GM19328 (cell line): ENCODE data around the gene RHBDF2.
"Not testable (repeated sequence)": the region's sequence is repeated elsewhere in the genome, so short reads cannot be mapped to it uniquely, and the experiment has no call there.

Source experiments
- ATAC-seq: cut with Tn5 transposase; IDR thresholded peaks from one replicate; pipeline ENCODE4 v1.9.1; 2021; ENCODE audit warnings: mild to moderate bottlenecking, moderate library complexity; ENCODE audit not compliant: unreplicated experiment

Gene RHBDF2

DNA sequence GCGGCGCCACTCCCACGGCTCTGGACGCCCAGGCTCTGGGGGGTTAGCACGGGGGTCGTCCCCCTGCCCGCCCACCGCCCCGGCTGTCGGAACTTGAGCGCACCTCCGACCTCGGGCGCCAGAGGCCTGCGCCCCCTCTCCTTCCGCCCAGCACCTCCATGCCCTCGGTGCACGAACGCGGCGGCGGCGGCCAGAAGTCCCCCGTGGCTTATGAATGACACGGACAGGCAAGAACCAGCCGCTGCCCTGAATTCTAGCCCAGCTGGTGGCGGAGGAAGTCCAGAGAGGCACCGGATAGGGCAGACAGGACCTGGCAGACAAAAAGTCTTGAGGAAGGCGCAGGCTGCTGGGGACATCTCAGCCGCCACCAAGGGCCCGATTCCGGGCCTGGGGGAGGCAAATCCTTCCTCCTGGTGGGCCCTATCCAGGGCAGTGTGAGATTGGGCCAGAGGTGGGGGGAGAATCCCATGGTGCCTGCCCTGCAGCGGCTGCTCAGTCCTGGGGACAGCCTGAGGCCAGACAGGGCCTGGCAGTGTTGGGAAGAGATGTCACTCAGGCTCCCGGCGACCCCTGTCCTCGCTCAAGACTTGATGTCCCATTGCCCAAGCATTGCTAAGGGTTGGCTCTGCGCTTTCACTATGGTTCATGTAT is 37.2 kb upstream of the RHBDF2 start:
- ATAC-seq, result no peak

DNA sequence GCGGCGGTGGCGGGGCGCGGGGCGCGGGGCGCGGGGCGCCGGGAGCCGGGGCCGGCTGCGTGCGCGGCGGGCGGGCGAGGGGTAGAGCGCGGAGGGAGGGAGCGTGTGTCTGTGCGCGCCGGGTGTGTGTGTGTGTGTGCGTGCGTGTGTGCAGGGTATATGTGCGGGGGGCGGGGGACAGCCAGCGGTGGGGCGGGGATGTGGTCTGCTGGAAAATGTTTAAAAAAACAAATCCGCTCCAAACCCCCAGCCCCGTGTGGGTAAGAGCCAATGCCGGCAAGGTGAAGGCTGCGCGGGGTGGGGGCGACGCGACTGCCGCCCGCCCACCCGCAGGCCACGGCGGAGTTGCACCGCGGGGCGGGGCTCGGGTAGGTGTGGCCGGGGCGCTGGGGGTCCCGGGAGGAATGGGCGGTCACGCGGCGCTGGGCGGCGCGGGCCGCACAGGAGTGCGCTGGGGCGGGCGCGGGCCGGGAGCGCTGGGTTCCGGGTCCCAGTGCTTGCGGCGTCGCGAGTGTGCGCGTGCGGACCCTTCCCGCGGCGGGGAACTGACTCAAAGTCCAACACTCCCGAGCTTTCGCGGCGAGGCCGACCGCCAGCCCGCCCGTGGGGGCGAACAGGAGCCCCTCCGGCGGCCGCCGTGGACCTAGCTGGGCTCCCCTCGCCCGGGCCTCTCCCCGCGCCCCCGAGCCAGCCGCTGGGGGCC is 36.5 kb upstream of the RHBDF2 start, which contains the start of gene CYGB:
TSS of gene CYGB (minus strand) at position 132 of the 703 bp plus-strand sequence. CDS start 167 bp downstream, outside the sequence.
- no peak for ATAC-seq

DNA sequence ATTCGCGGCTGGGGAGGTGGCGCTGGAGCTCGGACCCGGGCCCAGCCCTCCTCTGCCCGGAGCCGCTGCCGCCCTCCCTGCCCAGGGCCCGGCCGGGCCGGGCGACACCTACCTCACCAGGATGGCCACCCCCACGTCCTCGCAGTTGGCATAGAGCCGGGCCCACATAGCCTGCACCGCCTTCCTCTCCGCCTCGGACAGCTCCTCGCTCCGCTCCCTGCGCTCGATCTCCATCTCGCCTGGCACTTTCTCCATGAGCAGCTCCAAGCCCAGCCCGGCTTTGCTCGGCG is 36.0 kb upstream of the RHBDF2 start:
- ATAC-seq, result no peak

DNA sequence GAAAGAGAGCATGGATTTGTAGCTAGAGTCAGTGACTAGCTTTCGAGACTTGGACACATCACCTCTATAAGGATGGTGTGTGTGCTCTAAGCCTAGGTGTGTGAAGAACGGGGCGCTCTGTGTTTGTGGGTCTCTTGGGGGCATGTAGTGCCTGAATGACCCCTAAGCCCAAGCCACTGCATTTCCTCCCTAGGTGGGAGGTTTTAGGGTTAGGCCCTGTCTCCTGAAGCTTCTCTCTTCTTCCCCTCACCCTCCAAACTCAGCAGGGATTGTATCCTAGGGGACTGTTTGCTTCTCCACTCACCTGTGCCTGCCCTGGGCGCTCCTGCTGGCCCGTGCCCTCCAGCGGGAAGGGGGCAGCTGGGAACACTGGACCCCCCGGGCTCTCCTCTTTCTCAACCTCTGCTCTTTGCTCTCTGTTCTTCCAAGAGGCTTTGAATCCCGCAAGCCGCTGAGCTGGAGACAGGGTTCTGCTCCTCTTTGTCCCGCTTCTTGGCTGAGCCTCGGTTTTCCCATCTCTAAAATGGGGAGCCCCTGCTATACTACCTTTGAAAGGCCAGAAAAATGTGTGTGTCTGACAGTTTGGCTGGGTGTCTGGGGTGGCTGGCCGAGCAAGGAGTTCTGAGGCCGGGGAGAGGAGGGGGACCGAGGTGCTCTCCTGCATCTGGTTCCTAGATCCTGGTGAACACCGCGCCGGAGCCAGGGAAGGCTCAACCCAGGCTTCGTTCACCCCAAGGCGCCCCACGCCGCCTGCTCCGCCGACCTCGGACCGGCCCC is 35.5 kb upstream of the RHBDF2 start:
- no peak for ATAC-seq

DNA sequence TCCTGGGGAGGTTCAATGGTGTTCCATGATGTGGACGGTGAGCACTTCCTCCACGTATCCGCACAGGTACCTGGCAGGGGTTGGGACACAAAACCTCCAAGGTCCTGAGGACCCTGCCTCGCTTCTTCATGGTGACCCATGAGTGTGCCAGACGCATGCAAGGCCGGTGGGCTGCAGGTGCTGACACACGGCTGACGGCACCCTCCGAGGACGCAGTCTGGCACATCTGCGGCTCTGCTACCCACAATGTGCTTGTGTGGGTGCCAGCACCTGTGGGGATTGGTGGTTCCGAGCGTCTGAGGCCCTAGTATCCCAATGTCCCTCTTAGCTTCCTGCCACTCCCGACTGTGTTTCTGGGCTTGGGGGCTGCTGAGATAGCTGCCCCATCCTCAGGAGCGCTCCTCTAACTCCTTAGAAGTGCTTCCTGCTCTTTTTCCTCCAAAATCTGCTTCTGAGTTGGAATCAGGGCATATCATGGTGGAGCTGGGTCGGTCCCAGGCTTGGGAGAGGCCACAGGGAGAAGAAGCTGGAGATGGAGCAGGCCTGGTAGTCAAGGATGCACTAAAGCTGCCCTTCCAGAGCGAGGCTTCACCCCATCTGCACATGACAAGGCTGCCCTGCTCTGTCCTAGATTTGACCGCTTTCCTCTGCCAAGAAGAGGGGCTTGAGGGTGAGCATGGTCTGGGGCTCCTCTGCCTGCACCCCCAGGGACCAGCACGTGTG is 34.7 kb upstream of the RHBDF2 start:
- no peak for ATAC-seq

DNA sequence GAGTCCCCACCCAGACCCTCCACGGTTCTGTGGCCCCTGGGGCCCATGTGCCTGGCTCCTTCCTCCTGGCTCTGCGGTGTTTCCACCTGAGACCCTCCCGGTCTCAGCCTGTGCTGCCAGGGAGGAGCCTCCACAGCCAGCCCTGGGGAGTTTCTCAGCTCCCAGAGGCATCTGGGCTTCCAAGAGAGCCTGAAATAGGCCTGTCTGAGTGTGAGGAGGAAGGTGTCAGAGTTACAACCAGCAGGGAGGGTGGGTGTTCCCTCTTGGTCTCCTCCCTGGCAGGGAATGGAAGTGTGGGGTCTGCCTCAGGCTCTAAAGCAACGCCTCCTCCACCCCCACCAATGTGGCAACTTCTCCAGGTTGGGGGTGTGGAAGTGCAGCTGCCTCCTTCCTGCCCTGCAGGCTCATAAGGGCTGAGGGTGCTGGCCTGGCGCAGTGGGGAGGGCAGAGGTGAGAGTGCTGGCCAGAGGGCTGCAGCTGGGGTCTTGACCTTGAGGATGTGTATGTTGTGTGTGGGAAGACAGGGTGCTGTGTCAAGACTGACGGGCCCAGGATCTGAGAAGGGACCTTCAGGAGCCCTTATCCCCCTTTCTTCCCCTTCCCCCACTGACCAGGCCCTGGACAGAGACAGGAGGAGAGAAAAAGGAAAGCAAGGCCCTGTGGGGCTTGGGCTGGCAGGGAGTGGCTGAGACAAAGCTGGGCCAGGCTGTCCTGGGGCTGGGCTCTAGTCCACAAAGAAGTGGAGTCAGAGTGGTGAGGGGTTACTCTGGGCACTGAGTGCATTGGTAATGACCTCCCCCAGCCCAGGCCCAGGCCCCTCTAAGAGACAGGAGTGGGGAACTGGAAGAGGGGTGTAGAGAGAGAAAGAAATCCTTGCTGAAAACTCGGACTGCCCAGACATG is 33.9 kb upstream of the RHBDF2 start:
- ATAC-seq, result no peak

DNA sequence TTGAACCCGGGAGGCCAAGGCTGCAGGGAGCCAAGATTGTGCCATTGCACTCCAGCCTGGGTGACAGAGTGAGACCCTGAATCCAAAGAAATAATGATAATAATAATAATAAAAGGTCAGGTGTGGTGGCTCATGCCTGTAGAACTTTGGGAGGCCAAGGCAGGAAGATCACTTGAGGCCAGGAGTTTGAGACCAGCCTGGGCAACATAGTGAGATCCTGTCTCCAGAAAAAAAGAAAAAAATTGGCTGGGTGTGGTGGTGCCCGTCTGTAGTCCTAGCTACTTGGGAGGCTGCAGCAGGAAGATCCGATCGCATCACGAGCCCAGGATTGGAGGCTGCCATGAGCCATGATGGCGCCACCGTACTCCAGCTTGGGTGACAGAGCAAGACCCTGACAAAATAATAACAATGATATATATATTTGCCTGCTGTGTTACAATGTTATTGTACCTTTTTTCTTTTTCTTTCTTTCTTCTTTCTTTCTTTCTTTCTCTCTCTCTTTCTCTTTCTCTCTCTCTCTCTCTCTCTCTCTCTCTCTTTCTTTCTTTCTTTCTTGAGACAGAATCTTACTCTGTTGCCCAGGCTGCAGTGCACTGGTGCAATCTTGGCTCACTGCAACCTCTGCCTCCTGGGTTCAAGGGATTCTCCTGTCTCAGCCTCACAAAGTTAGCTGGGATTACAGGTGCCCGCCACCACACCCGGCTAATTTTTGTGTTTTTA is 32.6 kb upstream of the RHBDF2 start:
- ATAC-seq, result not testable (repeated sequence)

DNA sequence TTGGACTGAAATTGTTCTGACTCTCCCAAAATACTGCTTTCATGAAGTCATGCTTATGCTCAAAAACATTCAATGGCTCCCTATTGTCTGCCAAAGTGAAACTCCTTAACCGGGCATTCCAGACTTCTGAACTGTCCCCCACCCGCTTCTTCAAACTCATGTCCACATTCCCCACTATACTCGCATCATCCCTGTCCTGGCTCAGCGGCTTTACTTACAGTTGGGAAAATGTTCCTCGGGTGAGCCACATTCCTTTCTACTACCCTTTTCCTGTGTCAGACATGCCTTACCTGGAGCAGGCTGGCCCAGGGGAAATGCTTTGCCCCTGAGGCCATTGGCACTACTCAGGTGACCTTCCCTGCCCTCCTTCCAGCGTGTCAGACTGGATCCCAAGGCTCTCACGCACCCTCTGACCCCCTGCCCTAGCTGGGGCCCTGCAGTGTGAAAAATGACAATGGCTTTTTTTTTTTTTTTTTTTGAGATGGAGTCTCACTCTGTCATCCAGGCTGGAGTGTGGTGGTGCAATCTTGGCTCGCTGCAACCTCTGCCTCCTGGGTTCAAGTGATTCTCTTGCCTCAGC is 30.9 kb upstream of the RHBDF2 start:
- no peak for ATAC-seq

DNA sequence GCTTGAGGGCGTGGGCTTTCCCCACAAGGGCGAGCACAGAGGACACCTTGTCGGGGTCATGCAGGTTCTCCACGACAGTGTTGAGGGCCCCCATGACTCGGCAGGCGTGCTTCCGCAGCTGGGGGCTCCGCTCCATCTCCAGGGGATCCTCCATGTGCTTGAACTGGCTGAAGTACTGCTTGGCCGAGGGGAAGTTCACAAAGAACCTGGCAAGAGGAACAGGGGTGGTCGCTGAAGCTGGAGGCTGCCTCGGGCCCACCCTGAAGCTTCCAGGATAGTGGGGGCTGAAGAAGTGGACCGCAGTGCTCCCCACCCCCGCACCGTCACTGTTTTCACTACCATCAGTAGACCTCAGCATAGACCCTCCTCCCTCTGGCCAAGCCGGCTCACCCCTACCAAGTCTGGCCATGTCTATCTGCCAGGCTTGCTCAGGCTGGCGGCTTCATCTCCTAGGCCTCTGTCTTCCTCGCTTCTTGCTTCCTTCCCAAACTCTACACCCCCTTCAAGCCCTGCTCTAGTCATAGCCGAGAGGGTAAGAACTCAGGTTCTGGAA is 30.3 kb upstream of the RHBDF2 start:
- ATAC-seq, result no peak

DNA sequence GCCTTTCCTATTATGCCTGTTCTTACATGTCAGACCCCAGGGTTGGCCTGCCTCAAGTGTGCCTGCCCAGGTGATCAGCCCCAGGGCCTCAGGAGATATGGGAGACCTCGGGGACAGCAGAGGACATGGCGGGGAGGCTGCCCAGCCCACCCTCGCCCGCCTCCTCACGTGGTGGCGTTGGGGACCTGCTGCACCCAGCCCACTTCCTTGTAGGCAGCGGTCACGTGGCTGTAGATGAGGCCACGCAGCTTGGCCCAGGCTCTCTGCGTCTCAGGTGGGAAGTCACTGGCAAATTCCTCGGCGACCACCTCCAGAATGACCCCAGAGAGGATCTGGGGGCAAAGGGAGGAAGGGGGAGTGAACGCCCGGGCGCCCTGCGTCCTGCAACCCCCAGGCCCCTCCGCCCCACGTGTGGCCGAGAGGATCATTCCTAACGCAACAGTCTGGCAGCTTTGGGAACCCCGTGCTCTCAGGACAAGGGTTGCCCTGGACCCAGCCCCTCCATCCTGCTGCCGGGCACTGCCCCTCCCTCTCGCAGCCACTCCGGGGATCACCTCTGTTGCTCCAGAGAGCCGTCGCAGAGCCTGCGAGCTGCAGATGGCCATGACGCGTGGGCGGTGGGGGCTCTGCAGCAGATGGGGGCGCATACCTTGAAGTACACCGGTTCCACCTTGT is 29.7 kb upstream of the RHBDF2 start:
- no peak for ATAC-seq

DNA sequence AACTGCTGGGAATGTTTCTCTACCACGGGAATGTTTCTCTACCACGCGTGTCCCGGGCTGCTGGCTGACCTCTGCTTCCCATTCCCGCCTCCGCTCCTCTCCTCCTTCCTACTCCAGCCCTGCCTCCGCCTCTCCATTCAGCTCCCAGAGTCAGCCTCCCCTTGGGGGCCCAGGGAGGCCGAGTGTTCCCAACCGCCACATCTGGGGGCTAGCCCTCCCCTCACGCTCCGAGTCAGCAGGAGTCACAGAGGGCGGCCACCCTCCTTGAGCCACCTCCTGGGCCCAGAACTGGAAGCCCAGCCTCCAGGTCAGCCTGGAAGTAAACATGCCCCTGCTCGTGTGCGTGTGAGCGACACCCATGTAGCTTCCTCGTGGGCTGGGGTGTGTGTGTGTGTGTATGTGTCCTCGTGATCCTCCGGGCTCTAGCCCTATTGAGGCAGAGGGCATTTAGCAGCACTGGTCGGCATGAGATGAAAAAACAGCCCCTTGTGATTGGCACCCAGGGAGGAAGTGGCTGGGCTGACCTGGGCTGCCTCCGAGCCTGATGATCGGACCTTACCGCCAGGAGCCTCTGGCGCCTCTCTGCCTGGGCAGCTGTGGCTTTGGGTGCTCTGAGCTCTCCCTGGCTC is 29.0 kb upstream of the RHBDF2 start:
- ATAC-seq, result no peak

DNA sequence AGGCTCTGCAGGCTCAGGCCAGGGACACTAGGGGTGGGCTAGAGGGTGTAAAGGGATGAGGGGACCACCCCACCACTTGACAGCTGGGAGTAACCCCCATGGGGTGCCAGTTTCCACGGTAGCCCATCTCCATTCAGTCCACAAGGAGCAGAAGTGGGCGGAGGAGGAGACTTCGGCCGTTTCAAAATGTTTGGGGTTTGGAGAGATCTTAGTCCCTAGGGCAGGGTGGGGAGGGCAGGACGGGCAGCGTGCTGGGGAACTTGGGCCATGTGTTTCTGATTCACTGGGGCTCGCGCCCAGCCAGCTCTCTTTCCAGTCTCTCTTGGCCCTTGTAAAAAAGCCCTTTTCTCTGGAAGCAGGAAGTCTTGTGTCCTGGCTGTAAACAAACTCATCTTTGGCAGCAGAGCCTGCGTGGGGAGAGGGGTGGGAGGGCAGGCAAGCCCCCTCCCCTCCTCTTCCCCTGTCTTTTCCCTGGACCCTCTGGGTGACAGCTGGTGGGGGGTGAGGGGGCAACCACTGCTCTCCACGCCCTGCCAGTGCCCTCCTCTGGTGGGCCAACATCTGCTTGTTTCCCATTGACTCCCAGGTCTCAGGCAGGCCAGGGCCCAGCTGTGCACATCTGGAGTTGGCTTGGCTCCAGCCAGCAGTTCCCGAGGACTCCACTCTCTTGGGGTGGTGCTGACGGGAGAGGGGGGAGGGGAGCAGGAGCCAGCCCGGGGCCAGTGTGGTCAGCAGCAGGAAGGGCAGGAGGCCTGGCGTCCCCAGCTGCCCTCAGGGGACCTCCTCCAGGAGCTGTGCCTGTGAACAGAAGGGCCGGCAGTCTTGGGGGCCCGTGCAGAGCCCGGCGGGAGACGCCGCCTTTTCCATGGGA is 28.2 kb upstream of the RHBDF2 start:
- no peak for ATAC-seq

DNA sequence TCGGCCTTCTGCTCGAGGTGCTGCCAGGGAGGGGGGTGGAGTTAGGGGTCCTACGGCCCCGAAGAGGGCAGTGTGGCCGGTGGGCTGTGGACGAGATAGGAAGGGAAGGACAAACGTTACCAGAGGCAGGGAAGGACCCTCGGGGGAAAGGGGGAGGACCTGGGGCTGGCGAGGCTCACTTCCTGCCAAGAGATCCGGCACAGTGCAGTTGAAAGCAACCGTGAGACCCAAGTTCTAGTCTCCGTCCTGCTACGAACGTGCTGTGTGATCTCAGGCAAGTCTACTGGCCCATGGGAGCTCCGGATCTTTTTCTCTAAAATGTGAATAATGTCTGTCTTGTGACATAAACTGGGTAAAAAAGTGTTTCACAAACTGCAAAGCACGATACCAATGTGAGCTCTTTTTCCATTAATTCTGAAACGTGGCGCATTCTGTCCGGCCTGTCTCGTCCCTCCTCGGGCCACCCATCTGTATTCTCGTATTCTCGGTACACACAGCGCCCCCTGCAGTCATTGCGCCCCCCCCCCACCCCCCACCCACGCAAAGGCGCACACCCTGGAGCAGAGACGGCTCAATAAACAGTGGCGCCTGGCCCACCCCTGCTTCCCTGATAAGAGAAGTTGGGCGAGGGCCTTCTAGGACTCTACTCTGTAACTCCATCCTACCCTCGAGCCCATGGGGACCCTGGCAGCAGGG is 27.5 kb upstream of the RHBDF2 start:
- ATAC-seq, result no peak

DNA sequence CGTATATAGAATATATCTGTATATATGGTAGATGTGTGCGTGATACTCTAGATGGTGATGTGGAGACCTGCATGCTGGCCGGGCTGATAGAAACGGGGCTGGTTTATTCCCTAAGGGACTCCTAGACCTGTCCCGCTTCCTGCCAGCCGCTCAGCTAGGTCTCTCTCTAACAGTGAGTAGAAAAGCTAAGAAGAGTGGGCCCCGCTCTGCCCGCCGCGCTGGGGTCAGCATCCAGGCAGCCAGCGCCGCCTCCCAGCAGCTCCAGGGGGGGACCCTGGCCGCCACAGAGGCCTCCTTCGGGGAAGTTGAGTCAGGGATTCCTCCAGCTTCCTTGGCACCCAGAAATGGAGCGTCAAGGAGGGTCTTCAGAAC is 26.9 kb upstream of the RHBDF2 start:
- ATAC-seq, result no peak

DNA sequence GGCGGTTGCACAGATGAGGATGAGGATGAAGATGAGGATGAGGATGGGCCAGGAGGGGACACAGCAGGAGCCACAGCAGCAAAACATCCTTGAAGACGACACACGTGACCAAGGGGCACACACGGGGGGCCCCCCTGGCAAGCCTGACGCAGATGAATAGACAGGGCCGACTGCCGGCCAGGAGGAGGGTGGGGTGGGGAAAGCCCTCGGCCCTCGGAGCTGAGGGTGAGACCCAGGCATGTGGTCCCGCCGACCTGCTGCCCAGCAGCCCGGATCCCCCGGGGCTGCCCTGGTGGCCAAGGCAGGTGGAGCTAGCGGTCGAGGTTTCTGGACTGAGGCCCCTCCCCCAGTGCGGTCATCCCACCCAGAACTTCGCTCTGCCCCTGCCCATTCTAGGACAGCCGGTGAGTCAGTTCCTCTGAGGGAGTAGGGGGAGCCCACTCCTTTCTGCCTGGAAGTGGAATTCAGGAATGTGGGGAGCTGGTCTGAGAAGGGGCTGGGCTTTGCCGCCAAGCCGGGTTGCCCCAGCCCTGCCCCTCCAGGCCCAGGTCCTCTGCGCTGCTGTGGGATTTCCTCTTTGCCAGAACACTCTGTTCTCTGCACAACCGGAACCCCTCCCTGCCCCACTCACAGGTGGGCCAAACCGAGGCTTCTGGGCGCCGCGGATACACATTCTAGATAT is 26.3 kb upstream of the RHBDF2 start:
- ATAC-seq, result no peak

DNA sequence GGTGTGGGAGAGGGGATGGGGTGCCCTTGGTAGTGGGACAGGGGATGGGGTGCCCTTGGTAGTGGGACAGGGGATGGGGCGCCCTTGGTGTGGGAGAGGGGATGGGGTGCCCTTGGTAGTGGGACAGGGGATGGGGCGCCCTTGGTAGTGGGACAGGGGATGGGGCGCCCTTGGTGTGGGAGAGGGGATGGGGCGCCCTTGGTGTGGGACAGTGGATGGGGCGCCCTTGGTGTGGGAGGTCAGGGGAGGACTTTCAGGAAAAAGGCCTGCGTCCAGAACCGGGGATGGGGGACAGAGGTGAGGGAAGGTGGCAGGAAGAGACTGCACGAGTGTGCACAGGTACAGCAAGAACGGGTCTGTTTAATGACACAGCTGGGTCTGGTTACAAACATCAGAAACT is 25.8 kb upstream of the RHBDF2 start:
- ATAC-seq, result not testable (repeated sequence)
